HL-60 (cell line): Measurements from ENCODE around the gene ZNF365.
"Not testable (repeated sequence)": the region's sequence is repeated elsewhere in the genome, so short reads cannot be mapped to it uniquely, and the experiment has no call there.

ENCODE experiments used
- DNase-seq, 2 experiments: peaks; one replicate each; pipeline ENCODE4 v3.0.0-alpha.2; 2010 to 2020; ENCODE audit warnings: low read depth in 1 of 2, low spot score in 1 of 2
- H3K27ac ChIP-seq: fragments of 250-450 bp; sonication (Bioruptor Pico); replicated peaks from 2 replicates; pipeline ENCODE4 v1.5.1; 2020; ENCODE audit warnings: mild to moderate bottlenecking, moderate library complexity
- H3K27me3 ChIP-seq: fragments of 250-450 bp; sonication (Bioruptor Pico); 2 replicates; pipeline ENCODE4 v1.5.1; 2021; ENCODE audit warnings: mild to moderate bottlenecking, moderate library complexity; ENCODE audit not compliant: insufficient read depth, poor library complexity, severe bottlenecking
- H3K4me3 ChIP-seq: replicated peaks from 2 replicates; pipeline ENCODE4 v1.5.1; 2011; ENCODE audit warnings: mild to moderate bottlenecking, control low read depth, low read length; ENCODE audit not compliant: insufficient read depth
- GABPA ChIP-seq: IDR thresholded peaks from 2 replicates; pipeline ENCODE4 v1.6.1; 2012; ENCODE audit warnings: low read depth
- POLR2AphosphoS5 ChIP-seq: IDR thresholded peaks from 2 replicates; pipeline ENCODE4 v1.6.1; 2012; ENCODE audit warnings: low read depth
- SPI1 ChIP-seq: IDR thresholded peaks from 2 replicates; pipeline ENCODE4 v1.6.1; 2012; ENCODE audit warnings: low read depth, mild to moderate bottlenecking, borderline replicate concordance
- TF ChIP-seq, protein P1 (sequence below): IDR thresholded peaks from 2 replicates; pipeline ENCODE4 v1.6.1; 2012; ENCODE audit warnings: low read depth; ENCODE audit not compliant: insufficient replicate concordance
- TF ChIP-seq, protein P2 (sequence below): IDR thresholded peaks from one replicate; pipeline ENCODE4 v1.5.1; 2011; ENCODE audit warnings: low read length, control low read depth, inconsistent platforms; ENCODE audit not compliant: insufficient read depth

ZNF365 gene

DNA sequence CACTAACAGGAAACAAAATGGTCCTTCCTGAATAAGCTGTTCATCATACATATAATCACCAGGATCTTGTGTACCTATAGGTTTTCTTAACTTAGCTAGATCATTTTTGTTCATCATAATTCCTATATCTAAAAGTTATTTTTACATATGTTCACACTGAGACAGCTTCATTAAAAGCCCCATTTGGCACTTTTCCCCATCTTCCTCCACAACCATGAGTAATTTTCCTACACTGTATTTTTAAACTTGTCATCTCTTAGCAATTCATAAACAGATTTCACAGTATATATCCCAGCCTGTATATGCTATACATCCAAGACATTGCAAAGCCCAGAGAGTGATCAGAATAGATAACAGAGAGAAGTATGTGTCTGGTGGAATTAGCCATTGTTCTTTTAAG lies 28.3 kb downstream of the ZNF365 start:
- DNase-seq = no peak
- TF ChIP-seq, protein P1, sequence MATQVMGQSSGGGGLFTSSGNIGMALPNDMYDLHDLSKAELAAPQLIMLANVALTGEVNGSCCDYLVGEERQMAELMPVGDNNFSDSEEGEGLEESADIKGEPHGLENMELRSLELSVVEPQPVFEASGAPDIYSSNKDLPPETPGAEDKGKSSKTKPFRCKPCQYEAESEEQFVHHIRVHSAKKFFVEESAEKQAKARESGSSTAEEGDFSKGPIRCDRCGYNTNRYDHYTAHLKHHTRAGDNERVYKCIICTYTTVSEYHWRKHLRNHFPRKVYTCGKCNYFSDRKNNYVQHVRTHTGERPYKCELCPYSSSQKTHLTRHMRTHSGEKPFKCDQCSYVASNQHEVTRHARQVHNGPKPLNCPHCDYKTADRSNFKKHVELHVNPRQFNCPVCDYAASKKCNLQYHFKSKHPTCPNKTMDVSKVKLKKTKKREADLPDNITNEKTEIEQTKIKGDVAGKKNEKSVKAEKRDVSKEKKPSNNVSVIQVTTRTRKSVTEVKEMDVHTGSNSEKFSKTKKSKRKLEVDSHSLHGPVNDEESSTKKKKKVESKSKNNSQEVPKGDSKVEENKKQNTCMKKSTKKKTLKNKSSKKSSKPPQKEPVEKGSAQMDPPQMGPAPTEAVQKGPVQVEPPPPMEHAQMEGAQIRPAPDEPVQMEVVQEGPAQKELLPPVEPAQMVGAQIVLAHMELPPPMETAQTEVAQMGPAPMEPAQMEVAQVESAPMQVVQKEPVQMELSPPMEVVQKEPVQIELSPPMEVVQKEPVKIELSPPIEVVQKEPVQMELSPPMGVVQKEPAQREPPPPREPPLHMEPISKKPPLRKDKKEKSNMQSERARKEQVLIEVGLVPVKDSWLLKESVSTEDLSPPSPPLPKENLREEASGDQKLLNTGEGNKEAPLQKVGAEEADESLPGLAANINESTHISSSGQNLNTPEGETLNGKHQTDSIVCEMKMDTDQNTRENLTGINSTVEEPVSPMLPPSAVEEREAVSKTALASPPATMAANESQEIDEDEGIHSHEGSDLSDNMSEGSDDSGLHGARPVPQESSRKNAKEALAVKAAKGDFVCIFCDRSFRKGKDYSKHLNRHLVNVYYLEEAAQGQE = no peak
- no peak for TF ChIP-seq GABPA
- TF ChIP-seq SPI1 = no peak
- TF ChIP-seq POLR2AphosphoS5 = no peak
- TF ChIP-seq, protein P2, sequence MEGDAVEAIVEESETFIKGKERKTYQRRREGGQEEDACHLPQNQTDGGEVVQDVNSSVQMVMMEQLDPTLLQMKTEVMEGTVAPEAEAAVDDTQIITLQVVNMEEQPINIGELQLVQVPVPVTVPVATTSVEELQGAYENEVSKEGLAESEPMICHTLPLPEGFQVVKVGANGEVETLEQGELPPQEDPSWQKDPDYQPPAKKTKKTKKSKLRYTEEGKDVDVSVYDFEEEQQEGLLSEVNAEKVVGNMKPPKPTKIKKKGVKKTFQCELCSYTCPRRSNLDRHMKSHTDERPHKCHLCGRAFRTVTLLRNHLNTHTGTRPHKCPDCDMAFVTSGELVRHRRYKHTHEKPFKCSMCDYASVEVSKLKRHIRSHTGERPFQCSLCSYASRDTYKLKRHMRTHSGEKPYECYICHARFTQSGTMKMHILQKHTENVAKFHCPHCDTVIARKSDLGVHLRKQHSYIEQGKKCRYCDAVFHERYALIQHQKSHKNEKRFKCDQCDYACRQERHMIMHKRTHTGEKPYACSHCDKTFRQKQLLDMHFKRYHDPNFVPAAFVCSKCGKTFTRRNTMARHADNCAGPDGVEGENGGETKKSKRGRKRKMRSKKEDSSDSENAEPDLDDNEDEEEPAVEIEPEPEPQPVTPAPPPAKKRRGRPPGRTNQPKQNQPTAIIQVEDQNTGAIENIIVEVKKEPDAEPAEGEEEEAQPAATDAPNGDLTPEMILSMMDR = no peak
- H3K27me3 ChIP-seq = peaks cover under 1% of the 10 kb centered on the region

DNA sequence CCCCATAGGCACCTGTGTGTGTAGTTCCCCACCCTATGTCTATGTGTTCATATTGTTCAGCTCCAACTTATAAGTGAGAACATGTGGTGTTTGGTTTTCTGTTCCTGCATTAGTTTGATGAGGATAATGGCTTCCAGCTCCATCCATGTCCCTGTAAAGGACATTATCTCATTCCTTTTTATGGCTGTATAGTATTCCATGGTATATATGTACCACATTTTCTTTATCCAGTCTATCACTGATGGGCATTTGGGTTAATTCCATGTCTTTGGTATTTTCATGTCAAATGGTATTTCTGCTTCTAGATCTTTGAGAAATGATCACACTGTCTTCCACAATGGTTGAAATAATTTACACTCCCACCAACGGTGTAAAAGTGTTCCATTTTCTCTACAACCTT lies 36.4 kb downstream of the ZNF365 start:
- DNase-seq, H3K27me3 ChIP-seq, H3K27ac ChIP-seq, H3K4me3 ChIP-seq: not testable (repeated sequence)

More for the DNA sequence above, 28.3 kb downstream of the ZNF365 start:
- Histone ChIP-seq H3K4me3 (no peak overlapping the region), H3K27ac (no peak overlapping the region)

DNA sequence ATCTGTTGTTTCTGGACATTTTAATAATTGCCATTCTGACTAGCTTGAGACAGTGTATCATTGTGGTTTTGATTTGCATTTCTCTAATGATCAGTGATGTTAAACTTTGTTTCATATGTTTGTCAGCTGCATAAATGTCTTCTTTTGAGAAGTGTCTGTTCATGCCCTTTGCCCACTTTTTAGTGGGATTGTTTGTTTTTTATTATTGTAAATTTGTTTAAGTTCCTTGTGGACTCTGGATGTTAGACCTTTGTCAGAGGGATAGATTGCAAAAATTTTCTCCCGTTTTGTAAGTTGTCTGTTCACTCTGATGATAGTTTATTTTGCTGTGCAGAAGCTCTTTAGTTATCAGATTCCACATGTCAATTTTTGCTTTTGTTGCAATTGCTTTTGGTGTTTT lies 36.8 kb downstream of the ZNF365 start:
- H3K27ac ChIP-seq, H3K27me3 ChIP-seq, H3K4me3 ChIP-seq, DNase-seq: not testable (repeated sequence)

DNA sequence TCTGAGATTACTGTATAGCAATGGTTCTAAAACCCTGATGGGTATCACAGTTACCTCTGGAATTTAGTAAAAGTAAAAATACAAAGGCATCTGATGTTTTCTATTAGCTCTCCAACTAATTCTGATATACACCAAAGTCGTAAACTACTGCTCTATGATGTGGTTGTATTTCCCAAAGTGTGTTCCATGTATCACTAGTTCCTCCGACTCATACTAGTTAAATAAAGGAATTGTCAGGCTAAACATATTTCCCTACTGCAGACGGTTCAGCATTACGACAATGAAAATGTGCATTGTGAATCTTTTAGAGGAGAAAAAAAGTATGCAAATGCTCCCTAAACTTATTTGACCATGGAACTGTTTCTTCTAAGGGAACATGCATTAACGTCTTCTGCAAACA lies 38.9 kb downstream of the ZNF365 start:
- DNase-seq = no peak
- Histone ChIP-seq H3K4me3 (no peak overlapping the region), H3K27ac (no peak overlapping the region), H3K27me3 (peaks cover 15% of the 10 kb centered on the region)
- TF ChIP-seq GABPA = no peak
- TF ChIP-seq POLR2AphosphoS5 = no peak
- TF ChIP-seq, protein P2 = no peak
- TF ChIP-seq, protein P1 = no peak

DNA sequence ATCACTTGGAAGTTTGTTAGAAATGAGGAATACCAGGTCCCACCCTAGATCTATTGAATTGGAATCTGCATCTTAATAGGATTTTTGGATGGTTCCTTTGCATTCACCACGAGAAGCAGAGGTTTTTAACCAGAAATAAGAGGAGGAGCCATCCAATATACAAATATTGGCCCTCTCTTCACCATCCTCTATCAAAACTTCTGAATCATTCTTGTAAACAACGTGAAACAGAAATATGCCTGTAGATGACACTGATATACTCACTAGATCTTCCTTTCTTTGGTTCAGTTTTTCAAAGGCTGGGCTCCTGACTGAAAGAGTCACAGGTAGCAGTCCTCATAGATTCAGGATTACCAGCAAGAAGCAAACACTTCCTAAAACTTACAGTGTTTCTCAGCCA lies 39.5 kb downstream of the ZNF365 start:
- H3K27ac ChIP-seq = no peak overlapping the region
- no peak overlapping the region for H3K4me3 ChIP-seq
- no peak for DNase-seq
- no peak for TF ChIP-seq SPI1
- no peak for TF ChIP-seq GABPA
- TF ChIP-seq, protein P2 = no peak
- TF ChIP-seq, protein P1 = no peak
- no peak for TF ChIP-seq POLR2AphosphoS5
- peaks cover 17% of the 10 kb centered on the region for H3K27me3 ChIP-seq
